ENCODE data around the gene GOLT1A.
A peak's percentile ranks its signal among the peaks of the same experiment; 100 is the strongest.

GOLT1A gene

GRCh38 chr1:204190212-204191211 lies 23.3 kb downstream of the GOLT1A start:
- DNase-seq = peak in 1 of 2 experiments; percentile 55

GRCh38 chr1:204188959-204189639 lies 24.7 kb downstream of the GOLT1A start:
- no peak for DNase-seq

- no peak for DNase-seq
Measured at GRCh38 chr1:204186597-204186996, 27.2 kb downstream of the GOLT1A start.

GRCh38 chr1:204181116-204181515 lies 32.7 kb downstream of the GOLT1A start:
- DNase-seq = no peak

- DNase-seq = no peak
Measured at GRCh38 chr1:204180133-204180532, 33.7 kb downstream of the GOLT1A start.

- DNase-seq = no peak
Measured at GRCh38 chr1:204178487-204179281, 35.1 kb downstream of the GOLT1A start.

- DNase-seq = no peak
Measured at GRCh38 chr1:204177133-204177532, 36.7 kb downstream of the GOLT1A start.

- DNase-seq = no peak
Measured at GRCh38 chr1:204176049-204176448, 37.7 kb downstream of the GOLT1A start.

- no peak for DNase-seq
Measured at GRCh38 chr1:204174958-204175357, 38.8 kb downstream of the GOLT1A start.

- peak; percentile 44 to 78 for DNase-seq
Measured at GRCh38 chr1:204172404-204173029, 41.3 kb downstream of the GOLT1A start.

- DNase-seq = no peak
Measured at GRCh38 chr1:204171751-204172178, 42.0 kb downstream of the GOLT1A start.

- DNase-seq = no peak
Measured at GRCh38 chr1:204170494-204171155, 43.2 kb downstream of the GOLT1A start.

GRCh38 chr1:204169858-204170257 lies 43.9 kb downstream of the GOLT1A start:
- DNase-seq = peak in 1 of 2 experiments; percentile 11

GRCh38 chr1:204167730-204168129 lies 46.1 kb downstream of the GOLT1A start:
- DNase-seq = no peak

GRCh38 chr1:204166219-204166618 lies 47.6 kb downstream of the GOLT1A start, which contains the start of gene REN:
Gene REN, minus strand, starts transcription at chr1:204166337. Its CDS starts 44 bp downstream, at chr1:204166293.
- no peak for DNase-seq

- DNase-seq = peak; percentile 79 to 87
Measured at GRCh38 chr1:204162494-204163074, 51.2 kb downstream of the GOLT1A start.

- peak in 1 of 2 experiments; percentile 87 for DNase-seq
Measured at GRCh38 chr1:204161609-204162493, 51.9 kb downstream of the GOLT1A start.

GRCh38 chr1:204157962-204158361 lies 55.8 kb downstream of the GOLT1A start:
- DNase-seq = no peak

- DNase-seq = no peak
Measured at GRCh38 chr1:204155881-204156280, 57.9 kb downstream of the GOLT1A start.

- no peak for DNase-seq
Measured at GRCh38 chr1:204154568-204155255, 59.1 kb downstream of the GOLT1A start.

All from NCI-H524 (cell line).